HepG2 (cell line): ENCODE measurements around the gene CNTD1.

Experiments
- CEBPZ ChIP-seq: IDR thresholded peaks from 2 replicates; pipeline ENCODE4 v1.6.1; 2012; ENCODE audit warnings: low read length, improper control_type of control experiment
- CTCF ChIP-seq: sonication (generic); formaldehyde crosslinking; IDR thresholded peaks from 2 replicates; pipeline ENCODE4 v1.5.0; 2020; ENCODE audit warnings: mild to moderate bottlenecking, missing genetic modification reagents, moderate library complexity
- EZH2 ChIP-seq: conservative IDR thresholded peaks from 2 replicates; pipeline ENCODE4 v1.6.1; 2012; ENCODE audit warnings: mild to moderate bottlenecking, low read depth, low read length, moderate library complexity
- MTA3 ChIP-seq: sonication (generic); formaldehyde crosslinking; IDR thresholded peaks from 2 replicates; pipeline ENCODE4 v1.4.0; 2020; ENCODE audit warnings: missing genetic modification reagents
- NCOA1 ChIP-seq: sonication (generic); formaldehyde crosslinking; IDR thresholded peaks from 2 replicates; pipeline ENCODE4 v1.9.0; 2021; ENCODE audit warnings: missing genetic modification reagents
- NFAT5 ChIP-seq: sonication (generic); formaldehyde crosslinking; IDR thresholded peaks from 2 replicates; pipeline ENCODE4 v1.4.0; 2020; ENCODE audit warnings: missing genetic modification reagents
- XRCC5 ChIP-seq: fragments of 200-400 bp; formaldehyde crosslinking; optimal IDR thresholded peaks from 2 replicates; pipeline ENCODE3; 2017; ENCODE audit warnings: mild to moderate bottlenecking, low read length
- ZBTB43 ChIP-seq: sonication (generic); formaldehyde crosslinking; conservative IDR thresholded peaks from 2 replicates; pipeline ENCODE4 v1.4.0; 2020; ENCODE audit warnings: missing genetic modification reagents
- ZNF780A ChIP-seq: sonication (generic); formaldehyde crosslinking; IDR thresholded peaks from 2 replicates; pipeline ENCODE4 v1.8.0; 2022; ENCODE audit warnings: mild to moderate bottlenecking, missing genetic modification reagents, moderate library complexity

- TF ChIP-seq NFAT5 (CRISPR knock-in tag) (0 out of 2 replicates have a peak, but pooled peaks have one; percentile 58), MTA3 (CRISPR knock-in tag) (no peak), CEBPZ (no peak), ZBTB43 (CRISPR knock-in tag) (peak; percentile 55), EZH2 (no peak), ZNF780A (CRISPR knock-in tag) (no peak), CTCF (CRISPR knock-in tag) (peak; percentile 61), XRCC5 (peak; percentile 99), NCOA1 (peak; percentile 54; the same call in 1 of the 2 replicates)
Observed at GRCh38 chr17:42773290-42774035, 25.2 kb upstream of the CNTD1 start, which contains the start of gene VPS25.
